ENCODE results near the gene PATL1.

DNA sequence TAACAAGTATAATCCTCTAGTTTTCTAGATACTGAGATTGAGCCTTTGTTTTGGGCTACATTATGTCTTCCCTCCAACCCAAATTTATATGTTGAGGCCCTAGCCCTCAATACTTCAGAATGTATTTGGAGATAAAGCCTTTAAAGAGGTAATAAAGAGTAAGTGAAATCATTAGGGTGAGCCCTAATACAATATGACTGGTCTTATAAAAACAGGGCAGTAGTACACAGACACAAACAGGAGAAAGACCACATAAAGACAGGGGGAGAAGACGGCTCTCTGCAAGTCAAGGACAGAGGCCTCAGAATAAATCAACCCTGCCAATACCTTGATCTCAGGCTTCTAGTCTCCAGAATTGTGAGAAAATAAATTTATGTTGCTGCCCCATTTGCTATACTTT is 38.5 kb upstream of the PATL1 start:
- TF ChIP-seq, protein P1, sequence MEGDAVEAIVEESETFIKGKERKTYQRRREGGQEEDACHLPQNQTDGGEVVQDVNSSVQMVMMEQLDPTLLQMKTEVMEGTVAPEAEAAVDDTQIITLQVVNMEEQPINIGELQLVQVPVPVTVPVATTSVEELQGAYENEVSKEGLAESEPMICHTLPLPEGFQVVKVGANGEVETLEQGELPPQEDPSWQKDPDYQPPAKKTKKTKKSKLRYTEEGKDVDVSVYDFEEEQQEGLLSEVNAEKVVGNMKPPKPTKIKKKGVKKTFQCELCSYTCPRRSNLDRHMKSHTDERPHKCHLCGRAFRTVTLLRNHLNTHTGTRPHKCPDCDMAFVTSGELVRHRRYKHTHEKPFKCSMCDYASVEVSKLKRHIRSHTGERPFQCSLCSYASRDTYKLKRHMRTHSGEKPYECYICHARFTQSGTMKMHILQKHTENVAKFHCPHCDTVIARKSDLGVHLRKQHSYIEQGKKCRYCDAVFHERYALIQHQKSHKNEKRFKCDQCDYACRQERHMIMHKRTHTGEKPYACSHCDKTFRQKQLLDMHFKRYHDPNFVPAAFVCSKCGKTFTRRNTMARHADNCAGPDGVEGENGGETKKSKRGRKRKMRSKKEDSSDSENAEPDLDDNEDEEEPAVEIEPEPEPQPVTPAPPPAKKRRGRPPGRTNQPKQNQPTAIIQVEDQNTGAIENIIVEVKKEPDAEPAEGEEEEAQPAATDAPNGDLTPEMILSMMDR (IDR thresholded peaks at IDR 0.05): no peak
- TF ChIP-seq RAD21 (conservative IDR thresholded peaks at IDR 0.05 in 1 of 2, IDR thresholded peaks at IDR 0.05 in 1 of 2) (no peak), REST (IDR thresholded peaks at IDR 0.05) (no peak)
